A673 (cell line): Measurements from ENCODE around the gene PIK3AP1.

ENCODE experiments used
- CTCF ChIP-seq: fragments of 300-800, 200-600 bp; sonication (generic); conservative IDR thresholded peaks from 2 replicates; pipeline ENCODE4 v1.5.1; 2017; ENCODE audit warnings: low read depth, mild to moderate bottlenecking, antibody characterized with exemption, low read length, moderate library complexity, mixed read lengths
- EZH2 ChIP-seq: fragments of 200-600 bp; sonication (generic); IDR thresholded peaks from 2 replicates; pipeline ENCODE4 v1.6.1; 2017; ENCODE audit warnings: borderline replicate concordance, low read depth, mild to moderate bottlenecking, mixed read lengths, antibody characterized with exemption, low read length; ENCODE audit not compliant: poor library complexity, severe bottlenecking

- TF ChIP-seq EZH2 (no peak), CTCF (no peak)
Measured at GRCh38 chr10:96595741-96596140, 124.6 kb downstream of the PIK3AP1 start.
